ENCODE data around the gene CIRBP.

The CIRBP gene

DNA sequence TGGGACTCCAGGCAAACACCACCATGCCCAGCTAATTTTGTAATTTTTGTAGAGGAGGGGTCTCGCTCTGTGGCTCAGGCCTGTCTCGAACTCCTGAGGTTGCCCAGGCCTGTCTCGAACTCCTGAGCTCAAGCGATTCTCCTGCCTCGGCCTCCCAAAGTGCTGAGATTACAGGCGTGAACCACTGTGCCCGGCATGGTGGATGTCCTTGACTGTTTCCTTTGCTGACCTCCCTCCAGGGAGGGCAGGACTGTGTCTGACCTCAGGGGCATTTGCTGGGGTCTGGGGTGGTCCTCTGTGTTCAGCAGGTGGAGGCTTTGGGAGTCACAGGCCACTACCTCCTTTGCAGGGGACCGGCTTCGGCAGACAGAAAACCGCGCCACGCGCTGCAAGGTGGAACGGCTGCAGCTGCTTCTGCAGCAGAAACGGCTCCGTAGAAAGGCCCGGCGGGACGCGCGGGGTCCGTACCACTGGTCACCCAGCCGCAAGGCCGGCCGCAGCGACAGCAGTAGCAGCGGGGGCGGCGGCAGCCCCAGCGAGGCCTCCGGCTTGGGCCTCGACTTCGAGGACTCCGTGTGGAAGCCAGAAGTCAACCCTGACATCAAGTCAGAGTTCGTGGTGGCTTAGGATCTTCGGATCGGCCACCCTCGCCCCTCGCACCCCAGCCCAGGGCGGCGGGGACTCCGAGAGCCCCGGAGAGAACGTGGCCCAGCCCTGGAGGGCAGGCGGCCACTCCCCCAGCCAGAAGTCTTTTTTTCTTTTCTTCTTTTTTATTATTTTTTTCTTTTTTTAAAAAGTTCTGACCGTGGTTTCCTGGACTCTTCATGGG, 12.3 kb upstream of the CIRBP start:
- no peak for DNase-seq (ENCODE audit: low spot score)

DNA sequence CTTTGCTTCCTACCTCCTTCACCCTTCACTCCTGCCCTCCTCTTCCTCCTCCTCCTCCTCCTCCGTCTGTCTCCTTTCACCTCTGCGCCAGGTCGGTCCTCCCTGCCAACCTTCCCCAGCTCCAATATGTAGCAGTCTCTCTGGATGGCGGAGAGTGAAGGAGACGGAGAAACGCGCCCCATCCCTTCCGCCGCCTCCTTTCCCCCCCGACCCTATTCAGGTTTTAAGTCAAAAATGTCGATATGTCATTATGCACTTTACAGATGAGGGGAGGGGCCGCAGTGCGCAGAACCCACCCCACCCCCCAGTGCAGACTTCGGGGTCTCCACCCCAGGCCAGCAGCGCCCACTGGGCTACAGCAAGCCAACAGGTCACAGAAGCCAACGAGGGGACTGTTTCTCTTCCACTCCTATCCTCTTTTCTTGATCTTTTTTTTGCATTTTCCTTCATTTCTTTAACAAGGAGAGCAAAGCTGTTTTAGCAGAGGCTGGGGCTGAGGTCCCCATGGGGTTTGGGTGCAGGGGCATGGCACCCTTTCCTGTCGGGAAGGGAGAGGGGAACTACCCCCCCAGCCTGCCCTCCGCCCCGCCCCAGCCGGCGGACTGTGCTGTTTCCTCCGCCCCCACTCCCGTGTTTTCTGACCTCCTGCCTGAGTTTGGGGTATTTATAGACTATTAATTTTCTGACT, 11.5 kb upstream of the CIRBP start:
- no peak for DNase-seq (ENCODE audit: low spot score)

DNA sequence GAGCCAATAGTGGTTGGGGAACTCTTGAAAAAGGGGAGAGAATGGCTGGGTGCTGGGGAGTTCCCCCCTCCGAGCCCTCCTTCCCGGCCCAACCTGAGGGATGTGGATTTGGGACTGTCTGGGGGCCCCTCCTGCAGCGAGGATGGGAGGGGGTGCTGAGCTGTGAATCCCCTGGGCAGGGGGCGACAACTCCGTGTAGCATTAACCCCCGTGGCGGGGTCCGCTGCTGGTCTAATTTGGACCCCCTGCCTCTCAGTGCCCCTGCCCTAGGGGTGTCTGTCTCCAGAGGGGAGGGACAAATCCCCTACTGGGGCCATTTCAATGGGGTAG, 11.0 kb upstream of the CIRBP start:
- DNase-seq (ENCODE audit: low spot score), result no peak

DNA sequence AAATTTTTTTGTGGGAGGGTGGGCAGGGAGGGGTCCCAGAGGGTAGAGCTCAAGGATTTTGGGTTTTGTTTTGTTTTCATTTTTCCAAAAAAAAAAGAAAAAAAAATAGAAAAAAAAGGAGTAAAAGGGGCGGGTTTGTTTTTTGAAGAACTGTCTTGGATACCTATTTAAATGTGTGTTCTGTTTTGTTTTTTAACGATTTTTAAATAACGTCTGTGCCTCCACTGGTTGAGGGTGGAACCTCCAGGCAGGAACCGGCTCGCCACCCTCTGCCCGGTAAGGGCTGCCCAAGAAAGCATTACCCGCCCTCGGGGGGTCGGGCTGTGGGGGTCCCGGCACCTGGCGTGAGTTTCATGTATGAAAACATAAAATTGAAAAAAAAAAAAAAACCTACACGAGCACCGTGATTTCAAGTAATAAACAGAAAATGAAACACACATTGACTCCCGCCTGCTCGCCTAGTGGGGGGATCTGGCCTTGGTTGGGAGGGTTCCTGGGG, 10.4 kb upstream of the CIRBP start:
- DNase-seq (ENCODE audit: low spot score), result peak; percentile 56

DNA sequence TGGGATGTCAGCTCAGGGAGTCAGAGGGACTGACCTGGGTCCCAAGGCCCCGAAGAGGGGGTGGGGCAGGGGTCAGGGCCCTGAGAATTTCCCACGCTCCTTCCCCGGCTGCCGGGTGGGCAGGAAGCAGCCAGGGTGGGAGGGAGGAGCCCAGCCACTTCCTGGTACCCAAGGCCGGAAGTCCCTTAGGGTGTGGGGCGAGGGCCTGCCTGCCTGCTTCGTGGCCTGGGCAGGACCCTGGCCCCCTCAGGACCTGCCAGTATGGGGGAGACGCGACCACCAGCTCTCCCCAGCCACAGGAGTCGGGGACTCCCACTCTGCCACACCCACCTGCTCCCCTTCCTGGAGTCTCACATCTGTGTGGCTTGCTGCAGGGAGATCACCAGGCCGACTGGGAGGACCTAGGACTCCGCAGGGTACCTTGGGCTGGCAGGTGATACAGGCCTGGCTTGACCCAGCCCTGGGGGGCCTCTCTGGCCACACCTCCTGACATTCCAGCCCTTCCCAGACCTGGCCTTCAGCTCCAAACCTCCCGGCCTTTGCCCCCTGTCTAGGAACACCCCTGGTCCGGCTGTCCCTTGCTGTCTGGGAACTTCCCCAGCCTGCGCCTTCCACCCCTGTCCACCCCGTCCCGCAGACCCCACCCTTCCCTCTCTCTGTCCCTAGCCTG, 9.8 kb upstream of the CIRBP start:
- peak; percentile 76 for DNase-seq (ENCODE audit: low spot score)

DNA sequence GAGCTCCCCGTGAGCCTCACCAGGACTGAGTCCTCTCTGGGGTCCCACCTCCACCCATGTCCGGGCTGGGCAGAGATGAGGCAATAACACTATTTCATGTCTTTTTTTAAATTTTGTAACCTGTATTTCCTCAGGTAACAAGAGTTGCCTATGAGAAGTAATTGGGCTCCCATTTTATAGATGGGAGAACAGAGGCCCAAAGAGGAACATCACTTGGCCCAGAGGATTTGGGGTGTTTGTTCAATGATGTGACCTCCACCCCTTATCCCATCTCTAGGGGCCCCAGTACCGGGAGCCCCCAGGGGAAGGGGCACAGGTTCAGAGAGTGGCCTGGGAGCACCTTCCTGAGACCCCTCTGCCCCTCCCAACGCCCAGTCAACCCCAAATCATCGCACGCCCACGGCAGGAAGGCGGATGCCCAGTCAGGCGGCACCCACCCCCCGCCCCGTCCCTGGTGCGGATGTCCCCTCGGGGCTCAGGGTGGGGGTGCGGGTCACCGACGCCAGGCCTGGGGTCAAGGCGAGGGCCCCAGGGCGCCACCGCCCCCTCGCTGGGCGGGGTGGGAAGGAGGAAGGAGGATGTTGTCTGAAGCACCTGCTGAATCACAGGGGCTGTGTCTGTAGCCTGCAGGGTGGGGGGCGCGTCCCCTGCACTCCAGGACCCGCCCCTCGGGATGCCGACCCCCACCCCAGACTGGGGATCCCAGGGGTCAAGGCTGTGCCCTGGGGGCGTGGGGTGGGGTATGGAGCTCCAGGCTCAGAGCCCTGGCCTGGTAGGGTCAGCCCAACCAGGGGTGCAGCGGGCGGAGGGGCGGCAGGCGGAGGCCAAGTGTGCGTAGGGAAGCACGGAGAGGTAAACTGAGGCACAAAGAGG, 9.0 kb upstream of the CIRBP start:
- DNase-seq (ENCODE audit: low spot score), result peak; percentile 44

DNA sequence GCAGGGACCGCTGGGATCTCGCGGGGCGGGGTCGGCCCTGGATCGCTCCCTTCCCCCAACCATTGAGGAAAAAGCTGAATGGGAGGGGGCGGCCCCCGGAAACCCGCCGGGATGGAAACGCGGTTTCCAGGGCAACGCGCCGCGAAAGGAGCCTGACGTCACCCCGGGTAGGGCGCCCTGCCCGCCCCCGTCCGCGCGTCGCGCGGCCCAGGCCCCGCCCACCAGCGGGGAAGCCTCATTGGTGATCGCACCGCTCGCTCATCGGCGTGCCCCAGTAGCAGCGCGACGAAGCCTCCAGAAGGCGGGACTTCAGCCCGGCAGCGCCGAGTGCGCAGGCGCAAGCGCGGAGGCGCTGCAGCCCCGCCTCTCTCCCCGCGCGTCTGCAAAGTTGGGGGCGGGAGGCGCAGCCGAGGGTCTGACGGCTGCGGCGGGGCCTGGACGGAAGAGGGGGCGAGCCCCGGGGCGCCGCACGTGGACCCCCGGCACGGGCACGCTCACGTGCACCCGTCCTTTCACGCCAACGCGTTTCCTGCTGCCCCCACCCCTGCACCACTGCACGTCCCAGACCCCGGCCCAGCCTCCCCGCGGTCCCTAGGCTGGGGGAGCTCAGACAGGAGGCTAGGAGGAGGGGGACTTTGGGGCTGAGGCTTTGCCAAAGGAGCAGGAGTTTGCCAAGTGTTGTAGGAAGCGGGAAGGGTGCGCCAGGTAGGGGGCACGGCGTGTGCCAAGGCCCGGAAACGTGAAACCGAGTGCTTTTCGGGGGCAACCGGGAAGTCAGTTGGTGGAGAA, 8.2 kb upstream of the CIRBP start:
- peak; percentile 96 for DNase-seq (ENCODE audit: low spot score)

DNA sequence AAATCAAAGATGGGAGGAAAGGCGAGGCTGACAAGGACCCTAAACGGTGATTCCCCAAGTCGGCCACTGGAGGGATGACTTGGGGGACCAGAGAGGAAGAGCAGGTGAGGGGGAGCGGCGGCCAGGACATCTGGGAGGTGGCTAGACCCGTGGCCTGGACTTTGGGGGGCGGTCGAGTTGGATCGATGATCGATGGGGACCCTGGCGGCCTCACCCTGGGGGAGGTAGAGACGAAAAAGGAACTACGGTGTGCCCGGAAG, 7.7 kb upstream of the CIRBP start:
- peak; percentile 67 for DNase-seq (ENCODE audit: low spot score)

DNA sequence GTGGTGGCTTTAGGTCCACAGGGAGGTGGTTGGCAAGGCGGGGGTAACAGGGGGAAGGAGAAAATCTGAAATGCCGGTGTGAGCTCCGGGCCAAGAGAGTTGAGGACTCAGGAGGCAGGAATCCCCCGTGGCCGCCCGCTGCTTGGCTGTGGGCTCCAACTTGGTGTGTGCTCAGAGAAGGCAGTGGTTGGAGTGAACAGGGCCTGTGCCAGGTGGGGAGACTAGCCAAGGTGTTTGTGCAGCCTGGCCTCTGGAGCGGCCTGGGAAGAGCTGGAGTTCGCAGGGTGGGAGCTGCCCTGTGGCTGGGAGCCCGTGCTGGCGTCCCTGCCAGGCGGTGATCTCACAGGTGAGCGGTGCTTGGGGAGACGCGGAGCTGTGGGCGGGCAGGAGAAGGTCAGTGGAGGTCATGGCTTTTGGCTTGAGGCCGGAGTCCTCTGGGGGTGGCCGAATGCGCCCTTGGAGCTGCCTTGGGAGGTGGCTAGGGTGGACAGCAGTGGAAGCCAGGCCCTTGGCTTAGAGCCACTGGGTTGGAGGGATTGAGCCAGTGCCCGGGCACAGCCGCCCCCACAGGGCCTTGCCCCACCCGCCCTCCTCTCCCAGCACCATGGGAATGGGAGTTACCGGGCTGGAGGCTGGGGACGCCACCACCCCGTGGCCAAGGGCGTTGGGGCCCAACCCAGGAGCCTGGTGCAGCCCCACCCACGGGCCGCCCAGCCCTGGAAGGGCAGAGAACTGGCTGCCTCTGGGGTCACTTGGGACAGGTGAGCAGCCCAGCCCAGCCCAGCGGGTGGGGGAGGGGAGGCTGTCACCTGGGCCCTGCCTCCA, 7.1 kb upstream of the CIRBP start:
- DNase-seq (ENCODE audit: low spot score), result no peak

DNA sequence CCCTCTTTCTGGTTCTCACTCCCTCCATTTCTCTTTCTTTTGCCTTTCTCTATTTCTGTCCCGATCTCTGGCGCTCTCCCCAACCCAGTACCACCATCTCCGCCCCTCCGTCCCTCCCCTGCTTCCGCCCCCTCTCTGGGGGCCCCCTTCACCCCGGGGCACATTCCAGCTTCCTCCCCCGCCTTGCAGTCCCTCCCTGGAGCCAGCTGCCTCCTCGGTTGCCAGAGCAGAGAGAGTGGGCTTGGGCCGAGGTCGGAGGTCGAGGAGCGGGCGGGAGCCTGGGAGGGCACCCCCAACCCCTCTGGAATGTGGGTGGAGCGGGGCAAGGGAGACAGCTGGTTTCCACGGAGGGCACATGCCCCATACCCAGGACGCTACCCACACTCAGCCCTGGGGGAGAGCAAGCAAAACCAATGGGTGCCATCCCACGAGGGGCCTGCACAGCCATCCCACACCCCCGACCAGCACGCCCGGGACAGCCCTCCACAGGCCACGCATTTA, 6.5 kb upstream of the CIRBP start:
- no peak for DNase-seq (ENCODE audit: low spot score)

DNA sequence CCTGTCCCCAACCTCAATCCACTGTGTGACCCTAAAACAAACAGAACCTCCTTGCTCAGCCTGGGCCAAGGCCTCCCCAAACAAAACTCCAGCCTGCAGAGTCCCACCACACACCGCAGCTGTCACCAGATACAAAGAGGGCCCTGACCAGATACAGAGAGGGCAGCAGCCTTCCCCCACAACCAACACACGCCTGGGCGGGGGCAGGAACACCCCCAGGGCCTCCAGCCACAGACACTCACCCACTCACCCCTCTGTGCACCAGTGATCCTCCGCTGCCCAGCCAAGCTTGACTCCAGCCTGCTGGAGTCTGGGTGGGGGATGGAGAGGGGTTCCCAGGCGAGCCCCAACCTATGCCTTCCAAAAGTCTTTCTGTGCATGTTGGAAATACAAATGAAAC, 5.9 kb upstream of the CIRBP start:
- no peak for DNase-seq (ENCODE audit: low spot score)

DNA sequence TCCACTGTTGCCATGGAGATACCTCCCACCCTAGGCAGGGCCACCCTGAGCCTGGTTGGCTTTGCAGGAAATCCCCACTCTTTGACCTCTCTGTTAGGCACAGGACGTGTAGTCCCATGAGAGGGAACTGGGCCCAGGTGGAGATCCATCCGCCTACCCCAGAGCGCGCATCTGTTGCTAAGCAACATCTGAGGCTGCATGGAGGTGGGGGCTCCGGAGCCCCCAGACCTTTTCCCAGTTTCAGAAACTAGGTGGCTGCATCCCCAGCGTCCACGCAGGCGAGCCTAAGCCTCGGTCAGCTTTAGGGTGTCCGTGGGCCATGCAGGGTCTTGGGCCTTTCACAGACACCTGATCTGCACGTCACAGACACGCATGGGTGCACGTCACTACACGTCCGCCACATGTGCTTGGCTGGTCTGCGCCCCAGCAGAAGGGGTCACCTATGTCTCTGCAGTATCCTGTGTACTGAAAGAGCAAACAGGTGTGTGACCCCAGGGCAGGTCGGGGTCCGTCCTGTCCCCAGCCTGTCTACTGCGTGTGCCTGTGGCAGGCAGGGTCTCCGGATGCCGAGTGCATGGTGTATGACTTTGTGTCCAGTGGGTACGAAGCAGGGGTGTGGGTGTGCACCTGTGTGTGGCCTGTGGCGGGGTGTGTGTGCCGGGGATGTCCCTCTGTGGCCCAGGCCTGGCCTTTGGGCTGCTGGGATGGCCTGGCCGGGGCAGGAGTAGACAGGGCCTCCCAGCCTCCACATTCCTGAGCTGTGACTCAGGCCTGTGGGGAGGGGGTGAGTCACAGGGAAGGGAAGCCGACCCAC, 4.1 kb upstream of the CIRBP start:
- DNase-seq (ENCODE audit: low spot score), result peak; percentile 85

DNA sequence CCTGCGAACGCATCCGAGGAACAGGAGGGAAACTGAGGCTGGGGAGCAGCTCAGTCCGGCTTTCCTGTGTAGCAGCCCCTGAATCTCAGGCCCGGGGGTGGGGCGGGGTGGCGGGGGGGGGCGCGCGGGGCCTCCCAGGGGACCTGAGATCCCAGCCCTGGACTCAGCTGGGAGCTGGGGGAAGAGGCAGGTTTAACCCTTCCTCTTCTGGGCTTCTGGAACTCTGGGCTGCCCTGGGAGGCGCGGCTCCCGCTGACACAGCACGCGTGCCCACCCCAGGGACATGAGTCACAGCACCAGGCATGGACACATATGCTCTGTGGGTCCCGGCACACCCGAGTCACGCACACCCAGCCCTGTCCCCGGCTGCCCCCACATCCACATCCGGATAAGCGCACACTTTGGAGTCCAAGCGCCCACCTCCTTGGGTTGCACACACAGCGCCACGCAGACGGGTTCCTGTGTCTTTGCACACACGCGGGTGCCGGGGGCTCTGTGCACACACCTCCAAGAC, 3.5 kb upstream of the CIRBP start:
- peak; percentile 69 for DNase-seq (ENCODE audit: low spot score)

DNA sequence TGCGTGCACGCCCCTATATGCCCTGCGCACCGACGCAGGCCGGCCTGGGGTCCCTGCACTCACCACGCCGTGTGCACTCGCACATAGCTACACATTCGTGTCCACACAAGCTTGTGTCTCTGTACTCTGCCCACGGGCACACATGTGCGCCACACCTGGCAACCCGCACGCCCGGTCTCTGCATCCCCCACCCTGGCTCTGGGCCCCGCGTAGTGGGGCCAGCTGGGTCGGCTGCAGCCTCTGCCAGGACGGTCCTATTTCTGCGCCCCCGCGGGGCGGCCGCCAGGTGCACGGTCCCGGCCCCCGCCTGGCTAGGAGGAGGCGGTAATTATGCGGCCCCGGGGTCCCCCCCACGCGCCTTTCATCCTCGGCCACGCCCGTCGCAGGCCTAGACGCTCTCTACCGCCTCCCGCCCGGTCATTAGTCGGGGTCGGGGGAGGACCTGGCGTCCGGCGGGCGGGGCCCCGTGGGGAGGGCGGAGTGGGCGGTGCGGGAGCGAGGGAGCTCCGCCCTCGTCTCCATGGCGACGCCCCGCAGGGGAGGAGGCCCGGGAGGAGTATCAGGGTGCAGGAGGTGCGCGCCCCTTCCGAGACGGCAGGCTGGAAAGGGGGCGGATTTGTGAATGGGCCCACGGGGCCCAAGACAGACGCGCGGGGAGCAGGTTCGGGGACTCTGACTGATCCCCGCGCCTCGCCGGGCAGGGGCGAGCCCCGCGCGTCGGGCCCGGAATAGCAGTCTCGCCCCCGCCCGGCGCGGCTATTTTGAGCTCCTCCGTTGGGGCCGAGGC, 2.8 kb upstream of the CIRBP start:
- DNase-seq (ENCODE audit: low spot score), result peak; percentile 85

DNA sequence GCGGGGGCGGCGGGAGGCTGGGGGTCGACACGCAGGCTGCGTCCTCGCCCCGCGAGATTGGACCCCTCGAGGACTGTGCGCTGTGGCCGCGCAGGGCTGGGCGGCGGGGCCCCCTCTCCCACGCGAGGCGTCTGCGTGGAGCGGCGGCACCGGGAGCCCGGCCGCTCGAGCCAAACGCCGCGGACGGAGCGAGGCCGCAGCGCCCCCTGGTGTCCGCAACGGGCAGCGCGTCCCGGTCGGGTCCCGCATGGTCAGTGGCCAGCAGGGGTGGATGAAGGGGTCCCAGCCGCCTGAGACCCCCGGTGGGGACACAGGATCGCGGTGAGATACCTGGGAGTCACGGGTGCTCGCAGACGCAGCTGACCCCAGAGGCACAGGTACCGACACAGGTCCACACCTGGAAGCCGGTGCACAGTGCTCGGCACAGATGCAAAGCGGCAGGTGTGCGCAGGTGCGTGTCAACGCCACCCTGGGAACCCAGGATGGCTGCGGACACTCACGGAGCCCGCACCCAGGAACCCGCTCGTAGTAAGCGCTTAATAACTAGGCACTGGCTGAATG, 2.1 kb upstream of the CIRBP start:
- peak; percentile 45 for DNase-seq (ENCODE audit: low spot score)

DNA sequence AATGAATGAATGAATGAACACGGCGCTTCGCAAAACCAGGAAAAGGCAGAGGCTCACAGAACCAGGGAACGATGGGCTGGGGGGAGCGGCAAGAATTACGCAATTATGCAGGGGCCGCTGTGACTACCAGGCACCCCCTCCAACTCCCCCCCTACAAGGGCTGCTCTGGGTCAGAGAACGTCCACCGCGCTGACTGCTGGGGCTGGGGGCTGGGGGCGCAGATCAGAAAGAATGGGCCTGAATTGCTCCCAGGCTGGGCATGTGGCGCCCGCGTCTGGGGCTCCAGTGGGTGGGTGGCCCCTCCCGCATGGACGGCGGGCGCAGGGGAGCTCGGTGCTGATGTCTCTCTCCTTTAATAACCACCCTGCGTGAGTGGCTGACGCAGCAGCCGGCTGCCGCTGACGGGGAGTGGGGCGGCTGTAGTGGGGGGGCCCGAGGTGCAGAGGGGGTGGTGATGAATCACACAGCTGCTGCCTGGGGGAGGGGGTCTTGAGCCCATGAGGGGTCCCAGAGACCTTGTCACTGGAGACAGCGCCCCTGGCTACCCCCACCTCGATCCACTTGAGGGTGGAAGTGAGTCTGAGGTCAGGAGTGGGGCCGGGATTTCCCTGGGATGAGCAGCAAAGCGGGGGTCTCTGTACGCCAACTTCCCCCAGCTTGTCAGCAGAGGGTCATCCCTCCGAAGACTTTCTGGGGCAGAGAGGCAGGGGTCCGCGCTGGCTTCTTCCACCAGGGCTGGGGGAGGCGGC, 1.5 kb upstream of the CIRBP start:
- DNase-seq (ENCODE audit: low spot score), result no peak
